GM23338 (cell line): Measurements from ENCODE around the gene TNFRSF17. TPM values are rescaled to one million over a fixed set of nuclear protein-coding genes. Genes with fewer than 3 reads are reported as not detected.
A peak's percentile ranks its signal among the peaks of the same experiment; 100 is the strongest.

Source experiments
- ATAC-seq: fragments of 200-7000 bp; cut with Tn5 transposase; 3 replicates; pipeline ENCODE4 v1.9.1; 2020
- DNase-seq: peaks from one replicate; pipeline ENCODE4 v3.0.0-alpha.2; 2015; ENCODE audit warnings: low spot score
- H2AFZ ChIP-seq: fragments of 200-600 bp; sonication (generic); 2 replicates; pipeline ENCODE4 v1.8.0; 2016; ENCODE audit warnings: antibody characterized with exemption, mild to moderate bottlenecking, moderate library complexity
- H3F3A ChIP-seq: fragments of 200-600 bp; sonication (generic); replicated peaks from 2 replicates; pipeline ENCODE4 v1.8.0; 2017; ENCODE audit warnings: antibody characterized with exemption, mixed run types, low read depth
- H3K27ac ChIP-seq: fragments of 200-600 bp; sonication (generic); 2 replicates; pipeline ENCODE4 v1.6.1; 2016; ENCODE audit warnings: low read depth
- H3K27me3 ChIP-seq: fragments of 200-600 bp; sonication (generic); 2 replicates; pipeline ENCODE4 v1.8.0; 2016; ENCODE audit warnings: mild to moderate bottlenecking, mixed run types, moderate library complexity; ENCODE audit not compliant: insufficient read depth
- H3K36me3 ChIP-seq: fragments of 200-600 bp; sonication (generic); 2 replicates; pipeline ENCODE4 v1.8.0; 2016; ENCODE audit warnings: mild to moderate bottlenecking; ENCODE audit not compliant: insufficient read depth
- H3K4me1 ChIP-seq: fragments of 200-600 bp; sonication (generic); 2 replicates; pipeline ENCODE4 v1.8.0; 2016; ENCODE audit warnings: mild to moderate bottlenecking, moderate library complexity; ENCODE audit not compliant: insufficient read depth
- H3K4me2 ChIP-seq: fragments of 200-600 bp; sonication (generic); 2 replicates; pipeline ENCODE4 v1.7.1; 2017; ENCODE audit warnings: mixed run types
- H3K4me3 ChIP-seq: fragments of 200-600 bp; sonication (generic); 2 replicates; pipeline ENCODE4 v1.6.1; 2016; ENCODE audit warnings: mixed run types
- H3K79me2 ChIP-seq: fragments of 200-600 bp; sonication (generic); replicated peaks from 2 replicates; pipeline ENCODE4 v1.8.0; 2017; ENCODE audit warnings: mild to moderate bottlenecking; ENCODE audit not compliant: insufficient read depth
- H3K9me2 ChIP-seq: fragments of 200-600 bp; sonication (generic); 2 replicates; pipeline ENCODE4 v1.8.0; 2017; ENCODE audit not compliant: insufficient read depth
- H4K20me1 ChIP-seq: fragments of 200-600 bp; sonication (generic); replicated peaks from 2 replicates; pipeline ENCODE4 v1.8.0; 2017; ENCODE audit warnings: mild to moderate bottlenecking; ENCODE audit not compliant: insufficient read depth
- H3K27ac Mint-ChIP-seq: 2 replicates; pipeline ENCODE4 v1.8.0; 2020; ENCODE audit warnings: inconsistent platforms, mild to moderate bottlenecking, moderate library complexity, mixed read lengths
- H3K27me3 Mint-ChIP-seq: 3 replicates; pipeline ENCODE4 v1.8.0; 2022; ENCODE audit warnings: low read depth, mild to moderate bottlenecking, moderate library complexity, mixed read lengths, inconsistent platforms; ENCODE audit not compliant: insufficient read depth, poor library complexity
- H3K36me3 Mint-ChIP-seq: 3 replicates; pipeline ENCODE4 v1.8.0; 2021; ENCODE audit warnings: low read depth, mild to moderate bottlenecking, inconsistent platforms, moderate library complexity, mixed read lengths
- H3K4me1 Mint-ChIP-seq: 3 replicates; pipeline ENCODE4 v1.8.0; 2020; ENCODE audit warnings: mild to moderate bottlenecking, inconsistent platforms, mixed read lengths
- H3K4me3 Mint-ChIP-seq: 3 replicates; pipeline ENCODE4 v1.8.0; 2021; ENCODE audit warnings: moderate library complexity, mild to moderate bottlenecking, inconsistent platforms, mixed read lengths
- H3K9me3 Mint-ChIP-seq: 3 replicates; pipeline ENCODE4 v1.8.0; 2020; ENCODE audit warnings: moderate library complexity, mild to moderate bottlenecking, inconsistent platforms, mixed read lengths
- CREB1 ChIP-seq: fragments of 250-450 bp; sonication (Bioruptor Pico); IDR thresholded peaks from 2 replicates; pipeline ENCODE4 v1.5.0; 2020; ENCODE audit warnings: low read depth, mild to moderate bottlenecking, moderate library complexity
- EZH2 ChIP-seq: fragments of 200-600 bp; sonication (generic); IDR thresholded peaks from one replicate; pipeline ENCODE4 v1.8.0; 2017; ENCODE audit warnings: antibody characterized with exemption, mild to moderate bottlenecking, low read depth; ENCODE audit not compliant: unreplicated experiment
- EZH2phosphoT487 ChIP-seq: fragments of 200-600 bp; sonication (generic); IDR thresholded peaks from one replicate; pipeline ENCODE4 v1.8.1; 2018; ENCODE audit warnings: antibody characterized with exemption; ENCODE audit not compliant: unreplicated experiment
- JUNB ChIP-seq: IDR thresholded peaks from one replicate; pipeline ENCODE4 v1.6.1; 2016; ENCODE audit warnings: antibody characterized with exemption; ENCODE audit not compliant: unreplicated experiment
- NANOG ChIP-seq: IDR thresholded peaks from 2 replicates; pipeline ENCODE4 v1.6.1; 2016; ENCODE audit warnings: antibody characterized with exemption, borderline replicate concordance
- POLR2AphosphoS5 ChIP-seq: IDR thresholded peaks from 2 replicates; pipeline ENCODE4 v1.6.1; 2016; ENCODE audit warnings: antibody characterized with exemption, low read depth
- STAT1 ChIP-seq: IDR thresholded peaks from one replicate; pipeline ENCODE4 v1.6.1; 2016; ENCODE audit warnings: antibody characterized with exemption; ENCODE audit not compliant: unreplicated experiment
- ZNF114 ChIP-seq: fragments of 250-450 bp; sonication (Bioruptor Pico); IDR thresholded peaks from 2 replicates; pipeline ENCODE4 v1.5.0; 2020; ENCODE audit warnings: mild to moderate bottlenecking, moderate library complexity
- ZNF331 ChIP-seq: fragments of 250-450 bp; sonication (Bioruptor Pico); IDR thresholded peaks from 2 replicates; pipeline ENCODE4 v1.5.0; 2020; ENCODE audit warnings: low read depth, mild to moderate bottlenecking, moderate library complexity
- polyA plus RNA-seq: library from polyadenylated mRNA; unstranded; fragments of >200 nt; fragmentation: Nextera tagmentation; extraction: Ambion mirVana; gene quantifications from 2 replicates; pipeline ENCODE4 v1.2.1, GENCODE V29; 2016
- total RNA-seq: library from RNA; depleted of rRNA; stranded (reverse); fragments of >200 nt; shearing (Covaris generic); gene quantifications from 2 replicates; pipeline ENCODE4 v1.2.3, GENCODE V29; 2014
- TF ChIP-seq, protein P1 (sequence below): fragments of 250-450 bp; sonication (Bioruptor Pico); IDR thresholded peaks from 2 replicates; pipeline ENCODE4 v1.5.0; 2020; ENCODE audit warnings: mild to moderate bottlenecking, moderate library complexity
- TF ChIP-seq, protein P2 (sequence below): IDR thresholded peaks from one replicate; pipeline ENCODE4 v1.6.1; 2018; ENCODE audit warnings: antibody characterized with exemption; ENCODE audit not compliant: unreplicated experiment
- TF ChIP-seq, protein P3 (sequence below), 2 experiments: fragments of 200-600 bp in 1 of 2; sonication (generic) in 1 of 2; conservative IDR thresholded peaks; 2 replicates each; pipeline versions ENCODE4 v1.5.1 to v1.6.1; 2016 to 2017; ENCODE audit warnings: antibody characterized with exemption in 2 of 2, low read depth in 2 of 2, mild to moderate bottlenecking in 2 of 2, moderate library complexity in 1 of 2
- TF ChIP-seq, protein P4 (sequence below): IDR thresholded peaks from 2 replicates; pipeline ENCODE4 v1.6.1; 2016; ENCODE audit warnings: antibody characterized with exemption

Gene TNFRSF17
- total and polyA plus RNA-seq, 2 experiments from 2014 or later = not detected

DNA sequence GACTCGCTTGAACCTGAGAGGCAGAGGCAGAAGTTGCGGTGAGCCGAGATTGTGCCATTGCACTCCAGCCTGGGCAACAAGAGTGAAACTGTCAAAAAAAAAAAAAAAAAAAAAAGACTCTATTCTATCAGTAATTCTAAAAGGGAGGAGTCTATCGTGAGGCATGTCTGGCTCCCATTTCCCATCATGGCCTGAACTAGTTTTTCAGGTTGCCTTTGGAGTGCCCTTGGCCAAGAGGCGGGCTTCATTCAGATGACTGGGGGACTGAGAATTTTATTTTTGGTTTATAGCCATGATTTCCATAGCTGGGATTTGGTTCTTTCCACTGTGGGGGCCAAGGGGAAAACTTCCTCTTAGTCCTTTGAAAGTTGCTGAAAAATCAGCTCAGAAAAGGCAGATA lies 8.1 kb downstream of the TNFRSF17 start (continued):
- TF ChIP-seq, protein P1, sequence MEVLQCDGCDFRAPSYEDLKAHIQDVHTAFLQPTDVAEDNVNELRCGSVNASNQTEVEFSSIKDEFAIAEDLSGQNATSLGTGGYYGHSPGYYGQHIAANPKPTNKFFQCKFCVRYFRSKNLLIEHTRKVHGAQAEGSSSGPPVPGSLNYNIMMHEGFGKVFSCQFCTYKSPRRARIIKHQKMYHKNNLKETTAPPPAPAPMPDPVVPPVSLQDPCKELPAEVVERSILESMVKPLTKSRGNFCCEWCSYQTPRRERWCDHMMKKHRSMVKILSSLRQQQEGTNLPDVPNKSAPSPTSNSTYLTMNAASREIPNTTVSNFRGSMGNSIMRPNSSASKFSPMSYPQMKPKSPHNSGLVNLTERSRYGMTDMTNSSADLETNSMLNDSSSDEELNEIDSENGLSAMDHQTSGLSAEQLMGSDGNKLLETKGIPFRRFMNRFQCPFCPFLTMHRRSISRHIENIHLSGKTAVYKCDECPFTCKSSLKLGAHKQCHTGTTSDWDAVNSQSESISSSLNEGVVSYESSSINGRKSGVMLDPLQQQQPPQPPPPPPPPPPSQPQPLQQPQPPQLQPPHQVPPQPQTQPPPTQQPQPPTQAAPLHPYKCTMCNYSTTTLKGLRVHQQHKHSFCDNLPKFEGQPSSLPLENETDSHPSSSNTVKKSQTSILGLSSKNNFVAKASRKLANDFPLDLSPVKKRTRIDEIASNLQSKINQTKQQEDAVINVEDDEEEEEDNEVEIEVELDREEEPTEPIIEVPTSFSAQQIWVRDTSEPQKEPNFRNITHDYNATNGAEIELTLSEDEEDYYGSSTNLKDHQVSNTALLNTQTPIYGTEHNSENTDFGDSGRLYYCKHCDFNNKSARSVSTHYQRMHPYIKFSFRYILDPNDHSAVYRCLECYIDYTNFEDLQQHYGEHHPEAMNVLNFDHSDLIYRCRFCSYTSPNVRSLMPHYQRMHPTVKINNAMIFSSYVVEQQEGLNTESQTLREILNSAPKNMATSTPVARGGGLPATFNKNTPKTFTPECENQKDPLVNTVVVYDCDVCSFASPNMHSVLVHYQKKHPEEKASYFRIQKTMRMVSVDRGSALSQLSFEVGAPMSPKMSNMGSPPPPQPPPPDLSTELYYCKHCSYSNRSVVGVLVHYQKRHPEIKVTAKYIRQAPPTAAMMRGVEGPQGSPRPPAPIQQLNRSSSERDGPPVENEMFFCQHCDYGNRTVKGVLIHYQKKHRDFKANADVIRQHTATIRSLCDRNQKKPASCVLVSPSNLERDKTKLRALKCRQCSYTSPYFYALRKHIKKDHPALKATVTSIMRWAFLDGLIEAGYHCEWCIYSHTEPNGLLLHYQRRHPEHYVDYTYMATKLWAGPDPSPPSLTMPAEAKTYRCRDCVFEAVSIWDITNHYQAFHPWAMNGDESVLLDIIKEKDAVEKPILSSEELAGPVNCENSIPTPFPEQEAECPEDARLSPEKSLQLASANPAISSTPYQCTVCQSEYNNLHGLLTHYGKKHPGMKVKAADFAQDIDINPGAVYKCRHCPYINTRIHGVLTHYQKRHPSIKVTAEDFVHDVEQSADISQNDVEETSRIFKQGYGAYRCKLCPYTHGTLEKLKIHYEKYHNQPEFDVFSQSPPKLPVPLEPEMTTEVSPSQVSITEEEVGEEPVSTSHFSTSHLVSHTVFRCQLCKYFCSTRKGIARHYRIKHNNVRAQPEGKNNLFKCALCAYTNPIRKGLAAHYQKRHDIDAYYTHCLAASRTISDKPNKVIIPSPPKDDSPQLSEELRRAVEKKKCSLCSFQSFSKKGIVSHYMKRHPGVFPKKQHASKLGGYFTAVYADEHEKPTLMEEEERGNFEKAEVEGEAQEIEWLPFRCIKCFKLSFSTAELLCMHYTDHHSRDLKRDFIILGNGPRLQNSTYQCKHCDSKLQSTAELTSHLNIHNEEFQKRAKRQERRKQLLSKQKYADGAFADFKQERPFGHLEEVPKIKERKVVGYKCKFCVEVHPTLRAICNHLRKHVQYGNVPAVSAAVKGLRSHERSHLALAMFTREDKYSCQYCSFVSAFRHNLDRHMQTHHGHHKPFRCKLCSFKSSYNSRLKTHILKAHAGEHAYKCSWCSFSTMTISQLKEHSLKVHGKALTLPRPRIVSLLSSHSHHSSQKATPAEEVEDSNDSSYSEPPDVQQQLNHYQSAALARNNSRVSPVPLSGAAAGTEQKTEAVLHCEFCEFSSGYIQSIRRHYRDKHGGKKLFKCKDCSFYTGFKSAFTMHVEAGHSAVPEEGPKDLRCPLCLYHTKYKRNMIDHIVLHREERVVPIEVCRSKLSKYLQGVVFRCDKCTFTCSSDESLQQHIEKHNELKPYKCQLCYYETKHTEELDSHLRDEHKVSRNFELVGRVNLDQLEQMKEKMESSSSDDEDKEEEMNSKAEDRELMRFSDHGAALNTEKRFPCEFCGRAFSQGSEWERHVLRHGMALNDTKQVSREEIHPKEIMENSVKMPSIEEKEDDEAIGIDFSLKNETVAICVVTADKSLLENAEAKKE (CRISPR knock-in tag) = no peak
- no peak for TF ChIP-seq NANOG
- no peak for TF ChIP-seq ZNF114 (CRISPR knock-in tag)
- no peak for TF ChIP-seq EZH2

DNA sequence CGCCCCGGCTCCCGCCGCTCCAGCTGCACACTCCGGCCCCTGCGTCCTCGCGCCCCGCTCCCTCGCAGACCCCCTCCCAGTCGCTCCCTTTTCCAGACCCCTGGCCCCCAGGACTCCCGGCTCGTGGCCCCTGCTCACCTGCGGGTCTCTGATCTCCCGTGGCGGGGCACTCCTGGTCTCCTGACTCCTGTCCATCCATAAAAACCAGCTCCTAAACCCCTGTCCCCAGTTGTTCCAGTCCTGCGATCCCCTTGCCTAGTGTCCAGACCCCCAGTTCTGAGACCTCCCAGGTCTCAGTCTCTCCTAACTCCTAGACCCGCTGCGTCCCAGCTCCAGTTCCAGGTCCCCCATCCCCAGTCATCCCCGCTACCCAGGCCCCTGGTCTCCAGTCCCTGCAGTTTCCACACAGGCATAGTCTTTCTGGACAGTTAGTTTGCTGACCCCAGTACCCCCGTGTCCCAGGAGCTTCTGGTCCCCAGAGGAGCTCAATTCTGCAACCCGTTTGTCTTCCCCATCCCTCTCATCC lies 11.9 kb downstream of the TNFRSF17 start:
- Histone ChIP-seq H3K4me2 (peak overlapping the region; percentile 97), H3K27ac (no peak overlapping the region), H2AFZ (peak overlapping the region; percentile 96), H4K20me1 (no peaks in the 10 kb centered on the region), H3K27me3 (no peaks in the 10 kb centered on the region), H3K36me3 (no peaks in the 10 kb centered on the region), H3K9me2 (no peaks in the 10 kb centered on the region), H3K4me1 (peaks cover 6% of the 10 kb centered on the region), H3K4me3 (peak overlapping the region; percentile 98), H3K79me2 (peaks cover 14% of the 10 kb centered on the region), H3F3A (0 out of 2 replicates have a peak, but pooled peaks cover 2% of the 10 kb centered on the region)
- peaks cover 21% of the 10 kb centered on the region for H3K4me1 Mint-ChIP-seq
- H3K9me3 Mint-ChIP-seq = peaks cover 3% of the 10 kb centered on the region; the same call in 1 of the 3 replicates
- no peak overlapping the region for H3K27ac Mint-ChIP-seq
- DNase-seq (peak; percentile 43), ATAC-seq (peak; percentile 31)
- H3K4me3 Mint-ChIP-seq = peak overlapping the region; percentile 97
- H3K27me3 Mint-ChIP-seq = peaks cover 10% of the 10 kb centered on the region
- no peaks in the 10 kb centered on the region; the same call in 1 of the 3 replicates for H3K36me3 Mint-ChIP-seq
- TF ChIP-seq, protein P2, sequence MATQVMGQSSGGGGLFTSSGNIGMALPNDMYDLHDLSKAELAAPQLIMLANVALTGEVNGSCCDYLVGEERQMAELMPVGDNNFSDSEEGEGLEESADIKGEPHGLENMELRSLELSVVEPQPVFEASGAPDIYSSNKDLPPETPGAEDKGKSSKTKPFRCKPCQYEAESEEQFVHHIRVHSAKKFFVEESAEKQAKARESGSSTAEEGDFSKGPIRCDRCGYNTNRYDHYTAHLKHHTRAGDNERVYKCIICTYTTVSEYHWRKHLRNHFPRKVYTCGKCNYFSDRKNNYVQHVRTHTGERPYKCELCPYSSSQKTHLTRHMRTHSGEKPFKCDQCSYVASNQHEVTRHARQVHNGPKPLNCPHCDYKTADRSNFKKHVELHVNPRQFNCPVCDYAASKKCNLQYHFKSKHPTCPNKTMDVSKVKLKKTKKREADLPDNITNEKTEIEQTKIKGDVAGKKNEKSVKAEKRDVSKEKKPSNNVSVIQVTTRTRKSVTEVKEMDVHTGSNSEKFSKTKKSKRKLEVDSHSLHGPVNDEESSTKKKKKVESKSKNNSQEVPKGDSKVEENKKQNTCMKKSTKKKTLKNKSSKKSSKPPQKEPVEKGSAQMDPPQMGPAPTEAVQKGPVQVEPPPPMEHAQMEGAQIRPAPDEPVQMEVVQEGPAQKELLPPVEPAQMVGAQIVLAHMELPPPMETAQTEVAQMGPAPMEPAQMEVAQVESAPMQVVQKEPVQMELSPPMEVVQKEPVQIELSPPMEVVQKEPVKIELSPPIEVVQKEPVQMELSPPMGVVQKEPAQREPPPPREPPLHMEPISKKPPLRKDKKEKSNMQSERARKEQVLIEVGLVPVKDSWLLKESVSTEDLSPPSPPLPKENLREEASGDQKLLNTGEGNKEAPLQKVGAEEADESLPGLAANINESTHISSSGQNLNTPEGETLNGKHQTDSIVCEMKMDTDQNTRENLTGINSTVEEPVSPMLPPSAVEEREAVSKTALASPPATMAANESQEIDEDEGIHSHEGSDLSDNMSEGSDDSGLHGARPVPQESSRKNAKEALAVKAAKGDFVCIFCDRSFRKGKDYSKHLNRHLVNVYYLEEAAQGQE = no peak
- TF ChIP-seq, protein P3, sequence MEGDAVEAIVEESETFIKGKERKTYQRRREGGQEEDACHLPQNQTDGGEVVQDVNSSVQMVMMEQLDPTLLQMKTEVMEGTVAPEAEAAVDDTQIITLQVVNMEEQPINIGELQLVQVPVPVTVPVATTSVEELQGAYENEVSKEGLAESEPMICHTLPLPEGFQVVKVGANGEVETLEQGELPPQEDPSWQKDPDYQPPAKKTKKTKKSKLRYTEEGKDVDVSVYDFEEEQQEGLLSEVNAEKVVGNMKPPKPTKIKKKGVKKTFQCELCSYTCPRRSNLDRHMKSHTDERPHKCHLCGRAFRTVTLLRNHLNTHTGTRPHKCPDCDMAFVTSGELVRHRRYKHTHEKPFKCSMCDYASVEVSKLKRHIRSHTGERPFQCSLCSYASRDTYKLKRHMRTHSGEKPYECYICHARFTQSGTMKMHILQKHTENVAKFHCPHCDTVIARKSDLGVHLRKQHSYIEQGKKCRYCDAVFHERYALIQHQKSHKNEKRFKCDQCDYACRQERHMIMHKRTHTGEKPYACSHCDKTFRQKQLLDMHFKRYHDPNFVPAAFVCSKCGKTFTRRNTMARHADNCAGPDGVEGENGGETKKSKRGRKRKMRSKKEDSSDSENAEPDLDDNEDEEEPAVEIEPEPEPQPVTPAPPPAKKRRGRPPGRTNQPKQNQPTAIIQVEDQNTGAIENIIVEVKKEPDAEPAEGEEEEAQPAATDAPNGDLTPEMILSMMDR (conservative IDR thresholded peaks at IDR 0.05; ENCODE audit: low read depth in 2 of 2) = no peak
- TF ChIP-seq JUNB (no peak), EZH2phosphoT487 (no peak), POLR2AphosphoS5 (no peak), STAT1 (no peak), EZH2 (no peak), ZNF114 (CRISPR knock-in tag) (no peak), ZNF331 (no peak), NANOG (no peak), CREB1 (CRISPR knock-in tag) (no peak)
- TF ChIP-seq, protein P4, sequence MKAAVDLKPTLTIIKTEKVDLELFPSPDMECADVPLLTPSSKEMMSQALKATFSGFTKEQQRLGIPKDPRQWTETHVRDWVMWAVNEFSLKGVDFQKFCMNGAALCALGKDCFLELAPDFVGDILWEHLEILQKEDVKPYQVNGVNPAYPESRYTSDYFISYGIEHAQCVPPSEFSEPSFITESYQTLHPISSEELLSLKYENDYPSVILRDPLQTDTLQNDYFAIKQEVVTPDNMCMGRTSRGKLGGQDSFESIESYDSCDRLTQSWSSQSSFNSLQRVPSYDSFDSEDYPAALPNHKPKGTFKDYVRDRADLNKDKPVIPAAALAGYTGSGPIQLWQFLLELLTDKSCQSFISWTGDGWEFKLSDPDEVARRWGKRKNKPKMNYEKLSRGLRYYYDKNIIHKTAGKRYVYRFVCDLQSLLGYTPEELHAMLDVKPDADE = no peak
